Nephron (organoid): ENCODE measurements around the gene OR5B3.
"Not testable (repeated sequence)": the region's sequence is repeated elsewhere in the genome, so short reads cannot be mapped to it uniquely, and the experiment has no call there.

Experiments
- H3K27ac Mint-ChIP-seq, 3 experiments: 2 replicates each; pipeline ENCODE4 v1.8.0; 2020; ENCODE audit warnings: mixed read lengths in 3 of 3, mild to moderate bottlenecking in 2 of 3, moderate library complexity in 1 of 3
- H3K27me3 Mint-ChIP-seq: 2 replicates; pipeline ENCODE4 v1.8.0; 2021; ENCODE audit warnings: low read depth, mild to moderate bottlenecking, moderate library complexity, mixed read lengths
- H3K36me3 Mint-ChIP-seq: 2 replicates; pipeline ENCODE4 v1.8.0; 2020; ENCODE audit warnings: low read depth, mixed read lengths
- H3K4me1 Mint-ChIP-seq: 2 replicates; pipeline ENCODE4 v1.8.0; 2020; ENCODE audit warnings: mixed read lengths
- H3K4me3 Mint-ChIP-seq, 3 experiments: 2 replicates each; pipeline ENCODE4 v1.8.0; 2020; ENCODE audit warnings: mild to moderate bottlenecking in 3 of 3, mixed read lengths in 3 of 3, moderate library complexity in 2 of 3
- H3K9me3 Mint-ChIP-seq: 2 replicates; pipeline ENCODE4 v1.8.0; 2020; ENCODE audit warnings: mixed read lengths
- TF ChIP-seq, protein P1 (sequence below), 3 experiments: fragments of 200-600 bp; sonication (generic); IDR thresholded peaks; one replicate each; pipeline ENCODE4 v1.5.0; 2021; ENCODE audit warnings: antibody characterized with exemption in 3 of 3; ENCODE audit not compliant: unreplicated experiment in 3 of 3

Gene OR5B3

DNA sequence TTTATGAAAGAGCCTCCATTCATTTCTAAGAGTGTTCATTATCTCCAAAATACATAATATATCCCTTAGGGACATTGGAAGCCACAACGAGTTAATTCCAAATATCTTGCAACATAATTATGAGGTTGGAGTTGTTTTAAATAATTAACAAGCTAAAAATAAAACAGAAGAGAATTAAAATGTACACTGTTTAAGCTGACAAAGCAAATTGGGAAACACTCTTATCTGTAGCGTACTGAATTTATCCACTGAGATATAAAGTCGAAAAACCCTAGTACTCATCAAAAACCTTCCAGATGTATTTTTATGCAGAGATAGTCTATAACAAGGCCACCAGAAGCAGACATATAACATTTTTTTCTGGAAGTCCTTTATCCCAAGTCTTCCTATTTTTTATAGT is 27.5 kb upstream of the OR5B3 start:
- Mint-ChIP-seq H3K4me1 (no peaks in the 10 kb centered on the region), H3K36me3 (no peaks in the 10 kb centered on the region), H3K9me3 (no peaks in the 10 kb centered on the region), H3K27ac (no peak overlapping the region), H3K4me3 (no peak overlapping the region), H3K27me3 (no peaks in the 10 kb centered on the region)
- TF ChIP-seq, protein P1, sequence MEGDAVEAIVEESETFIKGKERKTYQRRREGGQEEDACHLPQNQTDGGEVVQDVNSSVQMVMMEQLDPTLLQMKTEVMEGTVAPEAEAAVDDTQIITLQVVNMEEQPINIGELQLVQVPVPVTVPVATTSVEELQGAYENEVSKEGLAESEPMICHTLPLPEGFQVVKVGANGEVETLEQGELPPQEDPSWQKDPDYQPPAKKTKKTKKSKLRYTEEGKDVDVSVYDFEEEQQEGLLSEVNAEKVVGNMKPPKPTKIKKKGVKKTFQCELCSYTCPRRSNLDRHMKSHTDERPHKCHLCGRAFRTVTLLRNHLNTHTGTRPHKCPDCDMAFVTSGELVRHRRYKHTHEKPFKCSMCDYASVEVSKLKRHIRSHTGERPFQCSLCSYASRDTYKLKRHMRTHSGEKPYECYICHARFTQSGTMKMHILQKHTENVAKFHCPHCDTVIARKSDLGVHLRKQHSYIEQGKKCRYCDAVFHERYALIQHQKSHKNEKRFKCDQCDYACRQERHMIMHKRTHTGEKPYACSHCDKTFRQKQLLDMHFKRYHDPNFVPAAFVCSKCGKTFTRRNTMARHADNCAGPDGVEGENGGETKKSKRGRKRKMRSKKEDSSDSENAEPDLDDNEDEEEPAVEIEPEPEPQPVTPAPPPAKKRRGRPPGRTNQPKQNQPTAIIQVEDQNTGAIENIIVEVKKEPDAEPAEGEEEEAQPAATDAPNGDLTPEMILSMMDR (IDR thresholded peaks at IDR 0.05; ENCODE audit: unreplicated experiment in 3 of 3), result no peak

DNA sequence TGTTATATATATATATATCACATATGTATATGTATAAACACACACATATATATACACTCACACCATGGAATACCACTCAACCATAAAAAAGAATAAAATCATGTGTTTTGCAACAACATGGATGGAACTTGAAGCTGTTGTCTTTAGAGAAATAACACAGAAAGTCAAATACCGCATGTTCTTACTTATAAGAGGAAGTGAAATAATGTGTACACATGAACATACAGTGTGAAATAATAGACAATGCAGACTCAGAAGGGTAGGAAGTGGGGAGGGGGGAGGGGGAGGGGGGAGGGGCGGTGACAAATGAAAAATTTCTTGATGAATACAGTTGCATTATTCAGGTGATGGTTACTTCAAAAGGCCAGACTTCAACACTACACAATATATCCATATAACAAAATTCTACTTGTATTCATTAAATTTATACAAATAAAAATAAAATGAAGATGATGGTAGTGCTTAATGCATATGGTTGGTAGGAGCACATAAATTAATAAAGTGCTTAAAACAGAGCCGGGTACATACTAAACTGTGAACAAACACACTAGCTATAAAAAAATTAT is 27.0 kb upstream of the OR5B3 start:
- H3K27ac Mint-ChIP-seq, result no peak overlapping the region
- H3K4me1 Mint-ChIP-seq, result no peaks in the 10 kb centered on the region
- H3K4me3 Mint-ChIP-seq, result no peak overlapping the region
- no peaks in the 10 kb centered on the region for H3K36me3 Mint-ChIP-seq
- no peaks in the 10 kb centered on the region for H3K27me3 Mint-ChIP-seq
- no peaks in the 10 kb centered on the region for H3K9me3 Mint-ChIP-seq
- TF ChIP-seq, protein P1 (IDR thresholded peaks at IDR 0.05; ENCODE audit: unreplicated experiment in 3 of 3), result no peak

DNA sequence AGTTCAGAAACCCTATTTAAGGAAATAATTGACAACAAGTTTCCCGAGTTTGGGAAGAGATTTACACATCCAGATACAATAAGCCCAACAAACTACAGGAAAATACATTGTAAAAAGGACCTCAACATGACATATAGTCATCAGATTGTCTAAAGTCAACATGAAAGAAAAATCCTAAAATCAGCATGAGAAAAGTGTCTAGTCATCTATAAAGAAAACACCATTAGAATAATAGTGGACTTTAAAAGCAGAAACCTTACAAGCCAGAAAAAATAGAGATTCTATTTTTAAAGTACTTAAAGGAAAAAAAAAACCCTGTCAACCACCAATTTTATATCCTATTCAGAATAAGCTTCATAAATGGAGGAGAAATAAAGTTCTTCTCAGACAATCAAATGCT is 22.6 kb upstream of the OR5B3 start:
- TF ChIP-seq, protein P1 (IDR thresholded peaks at IDR 0.05; ENCODE audit: unreplicated experiment in 3 of 3), result no peak
- no peaks in the 10 kb centered on the region for H3K36me3 Mint-ChIP-seq
- H3K27me3 Mint-ChIP-seq, result no peaks in the 10 kb centered on the region
- H3K4me3 Mint-ChIP-seq, result no peak overlapping the region
- H3K27ac Mint-ChIP-seq, result no peak overlapping the region
- H3K9me3 Mint-ChIP-seq, result no peaks in the 10 kb centered on the region
- no peaks in the 10 kb centered on the region for H3K4me1 Mint-ChIP-seq

DNA sequence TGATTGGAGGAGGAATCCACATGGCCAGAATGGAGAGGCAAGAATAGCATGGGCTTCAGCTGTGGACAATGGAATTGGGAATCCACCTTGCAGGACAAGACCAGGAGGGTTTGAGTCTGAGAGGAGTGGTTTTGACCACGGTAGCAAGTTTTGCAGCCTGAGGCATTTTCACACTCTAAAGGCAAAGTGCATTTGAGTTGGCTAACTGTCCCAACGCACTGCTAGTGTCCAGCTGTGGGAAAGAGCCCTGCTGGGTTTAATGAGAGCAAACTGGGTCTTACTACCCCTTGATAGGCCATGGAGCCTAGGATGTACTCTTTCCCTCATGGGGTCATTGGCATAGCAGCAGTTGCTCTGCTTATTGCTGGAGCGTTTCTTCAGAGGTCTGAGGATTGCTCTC is 21.3 kb upstream of the OR5B3 start, which contains the start of gene OR5B2:
OR5B2 (minus strand) TSS at position 101 of the 400 bp plus-strand sequence. CDS start 4,860 bp downstream, outside the sequence.
- H3K27ac Mint-ChIP-seq, result no peak within 1 kb of the TSS
- TF ChIP-seq, protein P1 (IDR thresholded peaks at IDR 0.05; ENCODE audit: unreplicated experiment in 3 of 3), result no peak
- no peaks in the 10 kb centered on the region for H3K36me3 Mint-ChIP-seq
- H3K9me3 Mint-ChIP-seq, result no peaks in the 10 kb centered on the region
- no peak within 1 kb of the TSS for H3K4me3 Mint-ChIP-seq
- no peaks in the 10 kb centered on the region for H3K4me1 Mint-ChIP-seq
- H3K27me3 Mint-ChIP-seq, result no peaks in the 10 kb centered on the region

- not testable (repeated sequence) for H3K36me3 Mint-ChIP-seq, H3K27me3 Mint-ChIP-seq, H3K4me3 Mint-ChIP-seq, H3K4me1 Mint-ChIP-seq, H3K9me3 Mint-ChIP-seq, H3K27ac Mint-ChIP-seq
These were observed 7.1 kb downstream of the OR5B3 start for GRCh38 chr11:58399622-58400021.

DNA sequence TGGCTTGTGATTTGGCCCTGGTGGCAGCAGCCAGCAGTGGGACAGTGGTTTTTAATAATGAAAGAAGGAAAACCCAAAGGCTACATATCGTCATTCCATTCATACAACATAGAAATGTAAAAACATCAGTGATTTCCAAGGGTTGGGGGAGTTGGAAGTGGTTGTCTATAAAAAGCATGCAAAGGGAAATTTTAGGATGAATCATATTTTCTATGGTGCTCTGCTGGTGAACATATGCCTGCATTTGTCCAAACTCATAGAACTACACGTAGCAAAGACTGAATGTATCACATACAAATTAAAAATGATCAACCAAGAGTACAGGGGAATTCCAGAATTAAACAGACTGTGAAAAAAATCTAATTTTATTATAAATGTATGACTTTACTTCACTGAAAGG is 11.1 kb downstream of the OR5B3 start:
- no peaks in the 10 kb centered on the region for H3K27me3 Mint-ChIP-seq
- H3K4me1 Mint-ChIP-seq, result no peaks in the 10 kb centered on the region
- H3K4me3 Mint-ChIP-seq, result no peak overlapping the region
- no peaks in the 10 kb centered on the region for H3K36me3 Mint-ChIP-seq
- H3K27ac Mint-ChIP-seq, result no peak overlapping the region
- TF ChIP-seq, protein P1 (IDR thresholded peaks at IDR 0.05; ENCODE audit: unreplicated experiment in 3 of 3), result no peak
- peaks cover 8% of the 10 kb centered on the region for H3K9me3 Mint-ChIP-seq
